ENCODE data around the gene CBX2.
"Not testable (repeated sequence)": the region's sequence is repeated elsewhere in the genome, so short reads cannot be mapped to it uniquely, and the experiment has no call there.

Gene CBX2

GRCh38 chr17:79760197-79760906, 17.6 kb upstream of the CBX2 start:
- no peak overlapping the region for H3K4me3 ChIP-seq (ENCODE audit: low read length)
- no peak overlapping the region for H3K9ac ChIP-seq (ENCODE audit: low read length)
- H3K27me3 ChIP-seq (ENCODE audit: control insufficient read depth, insufficient read depth, low read length): peaks cover 3% of the 10 kb centered on the region
- no peak overlapping the region for H3K27ac ChIP-seq (ENCODE audit: low read depth, low read length)
- no peaks in the 10 kb centered on the region for H3K36me3 ChIP-seq (ENCODE audit: control insufficient read depth, insufficient read depth, low read length)
- H3K4me1 ChIP-seq (ENCODE audit: control insufficient read depth, insufficient read depth, low read length): no peaks in the 10 kb centered on the region

DNA sequence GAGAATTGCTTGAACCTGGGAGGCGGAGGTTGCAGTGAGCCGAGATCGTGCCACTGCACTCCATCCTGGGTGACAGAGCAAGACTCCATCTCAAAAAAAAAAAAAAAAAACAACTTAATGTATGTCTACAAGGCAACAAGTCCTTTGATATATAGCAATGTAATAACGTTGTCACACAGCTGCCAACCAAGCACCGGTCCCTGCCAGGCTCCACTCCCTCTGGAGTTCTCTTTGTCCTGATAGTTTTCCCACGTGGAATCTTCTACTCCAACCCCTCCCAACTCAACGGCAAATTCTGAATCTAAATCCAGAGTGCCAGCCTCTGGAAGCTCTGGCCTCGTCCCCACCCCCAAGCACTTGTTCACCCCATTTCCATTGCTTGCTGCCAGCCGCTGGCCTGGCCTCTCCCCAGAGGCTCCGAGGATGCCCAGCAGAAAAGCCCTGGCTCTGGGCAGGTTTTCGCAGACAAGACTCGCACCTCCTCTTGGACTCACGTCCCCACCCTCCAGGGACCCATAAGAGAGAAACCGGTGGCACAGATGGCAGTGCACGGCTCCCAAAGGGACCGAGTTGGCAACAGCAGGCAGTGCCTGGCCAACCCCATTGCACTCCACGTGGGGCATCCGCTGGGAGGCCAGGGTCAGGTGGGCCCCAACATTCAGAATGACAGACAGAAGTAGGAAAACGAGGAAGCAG, 15.9 kb upstream of the CBX2 start:
- H3K27me3 ChIP-seq (ENCODE audit: control insufficient read depth, insufficient read depth, low read length): no peaks in the 10 kb centered on the region
- H3K9ac ChIP-seq (ENCODE audit: low read length): no peak overlapping the region
- H3K4me1 ChIP-seq (ENCODE audit: control insufficient read depth, insufficient read depth, low read length): no peaks in the 10 kb centered on the region
- no peak overlapping the region for H3K27ac ChIP-seq (ENCODE audit: low read depth, low read length)
- H3K4me3 ChIP-seq (ENCODE audit: low read length): no peak overlapping the region
- no peaks in the 10 kb centered on the region for H3K36me3 ChIP-seq (ENCODE audit: control insufficient read depth, insufficient read depth, low read length)

- H3K27ac ChIP-seq (ENCODE audit: low read depth, low read length): no peak overlapping the region
- no peak overlapping the region for H3K9ac ChIP-seq (ENCODE audit: low read length)
- no peaks in the 10 kb centered on the region for H3K27me3 ChIP-seq (ENCODE audit: control insufficient read depth, insufficient read depth, low read length)
- no peaks in the 10 kb centered on the region for H3K36me3 ChIP-seq (ENCODE audit: control insufficient read depth, insufficient read depth, low read length)
- H3K4me1 ChIP-seq (ENCODE audit: control insufficient read depth, insufficient read depth, low read length): no peaks in the 10 kb centered on the region
- H3K4me3 ChIP-seq (ENCODE audit: low read length): no peak overlapping the region
These were observed 12.2 kb upstream of the CBX2 start for GRCh38 chr17:79765708-79766107.

- Histone ChIP-seq H3K4me3 (ENCODE audit: low read length) (no peak overlapping the region), H3K4me1 (ENCODE audit: control insufficient read depth, insufficient read depth, low read length) (no peaks in the 10 kb centered on the region), H3K36me3 (ENCODE audit: control insufficient read depth, insufficient read depth, low read length) (no peaks in the 10 kb centered on the region), H3K27ac (ENCODE audit: low read depth, low read length) (no peak overlapping the region), H3K27me3 (ENCODE audit: control insufficient read depth, insufficient read depth, low read length) (peaks cover 5% of the 10 kb centered on the region), H3K9ac (ENCODE audit: low read length) (no peak overlapping the region)
These were observed 8.1 kb upstream of the CBX2 start for GRCh38 chr17:79769570-79770506.

DNA sequence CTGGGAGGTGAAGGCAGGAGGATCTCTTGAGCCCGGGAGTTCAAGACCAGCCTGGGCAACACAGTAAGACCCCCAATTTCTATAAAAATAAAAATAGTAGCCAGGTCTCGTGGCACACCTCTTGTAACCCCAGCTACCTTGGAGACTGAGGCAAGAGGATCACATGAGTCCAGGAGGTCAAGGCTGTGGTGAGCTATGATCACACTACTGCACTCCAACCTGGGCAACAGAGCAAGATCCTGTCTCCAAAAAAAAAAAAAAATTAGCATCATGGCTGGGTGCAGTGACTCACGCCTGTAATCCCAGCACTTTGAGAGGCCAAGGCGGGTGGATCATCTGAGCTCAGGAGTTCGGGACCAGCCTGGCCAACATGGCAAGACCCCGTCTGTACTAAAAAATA, 6.7 kb upstream of the CBX2 start:
- Histone ChIP-seq H3K27ac (ENCODE audit: low read depth, low read length) (no peak overlapping the region), H3K9ac (ENCODE audit: low read length) (no peak overlapping the region), H3K4me1 (ENCODE audit: control insufficient read depth, insufficient read depth, low read length) (no peaks in the 10 kb centered on the region), H3K4me3 (ENCODE audit: low read length) (no peak overlapping the region), H3K27me3 (ENCODE audit: control insufficient read depth, insufficient read depth, low read length) (peaks cover 12% of the 10 kb centered on the region), H3K36me3 (ENCODE audit: control insufficient read depth, insufficient read depth, low read length) (no peaks in the 10 kb centered on the region)

- H3K27me3 ChIP-seq (ENCODE audit: control insufficient read depth, insufficient read depth, low read length): peaks cover 14% of the 10 kb centered on the region
- H3K4me3 ChIP-seq (ENCODE audit: low read length); H3K9ac ChIP-seq (ENCODE audit: low read length); H3K27ac ChIP-seq (ENCODE audit: low read depth, low read length); H3K36me3 ChIP-seq (ENCODE audit: control insufficient read depth, insufficient read depth, low read length); H3K4me1 ChIP-seq (ENCODE audit: control insufficient read depth, insufficient read depth, low read length): not testable (repeated sequence)
These were observed 5.2 kb upstream of the CBX2 start for GRCh38 chr17:79772726-79773125.

DNA sequence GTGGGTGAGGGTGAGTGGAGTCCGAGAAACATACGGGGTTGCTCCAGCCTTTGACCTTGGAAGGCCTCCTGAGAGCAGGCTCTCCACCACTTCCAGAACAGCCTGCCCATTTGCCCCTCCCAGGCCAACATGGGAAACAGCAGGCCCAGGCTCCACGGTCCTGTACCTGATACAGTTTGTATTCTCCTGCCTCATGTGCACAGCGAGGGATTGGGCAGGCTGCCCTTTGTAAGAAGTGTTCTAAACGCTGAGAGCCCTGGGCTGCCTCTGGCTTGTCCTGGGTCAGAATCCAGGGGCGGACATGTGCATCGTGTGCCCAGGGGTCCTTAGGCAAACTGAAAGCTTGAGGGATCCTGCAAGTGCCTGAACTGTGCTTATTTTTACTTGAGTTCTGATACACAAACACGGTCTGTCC, 3.4 kb upstream of the CBX2 start:
- Histone ChIP-seq H3K36me3 (ENCODE audit: control insufficient read depth, insufficient read depth, low read length) (no peaks in the 10 kb centered on the region), H3K4me1 (ENCODE audit: control insufficient read depth, insufficient read depth, low read length) (no peaks in the 10 kb centered on the region), H3K27ac (ENCODE audit: low read depth, low read length) (no peak overlapping the region), H3K4me3 (ENCODE audit: low read length) (no peak overlapping the region), H3K27me3 (ENCODE audit: control insufficient read depth, insufficient read depth, low read length) (peaks cover 21% of the 10 kb centered on the region), H3K9ac (ENCODE audit: low read length) (no peak overlapping the region)

GRCh38 chr17:79775632-79776031, 2.3 kb upstream of the CBX2 start:
- Histone ChIP-seq H3K4me1 (ENCODE audit: control insufficient read depth, insufficient read depth, low read length) (no peaks in the 10 kb centered on the region), H3K27me3 (ENCODE audit: control insufficient read depth, insufficient read depth, low read length) (peaks cover 24% of the 10 kb centered on the region), H3K27ac (ENCODE audit: low read depth, low read length) (no peak overlapping the region), H3K36me3 (ENCODE audit: control insufficient read depth, insufficient read depth, low read length) (no peaks in the 10 kb centered on the region), H3K4me3 (ENCODE audit: low read length) (no peak overlapping the region), H3K9ac (ENCODE audit: low read length) (no peak overlapping the region)

GRCh38 chr17:79776376-79777119, 1.4 kb upstream of the CBX2 start:
- no peaks in the 10 kb centered on the region for H3K36me3 ChIP-seq (ENCODE audit: control insufficient read depth, insufficient read depth, low read length)

GRCh38 chr17:79777120-79777893, 641 bp upstream of the CBX2 start:
- Histone ChIP-seq H3K27me3 (ENCODE audit: control insufficient read depth, insufficient read depth, low read length) (peaks cover 25% of the 10 kb centered on the region), H3K9ac (ENCODE audit: low read length) (no peak overlapping the region), H3K4me1 (ENCODE audit: control insufficient read depth, insufficient read depth, low read length) (no peaks in the 10 kb centered on the region), H3K4me3 (ENCODE audit: low read length) (peak overlapping the region; percentile 54), H3K27ac (ENCODE audit: low read depth, low read length) (no peak overlapping the region), H3K36me3 (ENCODE audit: control insufficient read depth, insufficient read depth, low read length) (no peaks in the 10 kb centered on the region)

More at GRCh38 chr17:79776376-79777119, 1.4 kb upstream of the CBX2 start:
- no peaks in the 10 kb centered on the region for H3K4me1 ChIP-seq (ENCODE audit: control insufficient read depth, insufficient read depth, low read length)
- H3K9ac ChIP-seq (ENCODE audit: low read length): no peak overlapping the region
- no peak overlapping the region for H3K27ac ChIP-seq (ENCODE audit: low read depth, low read length)
- no peak overlapping the region for H3K4me3 ChIP-seq (ENCODE audit: low read length)
- peaks cover 25% of the 10 kb centered on the region for H3K27me3 ChIP-seq (ENCODE audit: control insufficient read depth, insufficient read depth, low read length)

DNA sequence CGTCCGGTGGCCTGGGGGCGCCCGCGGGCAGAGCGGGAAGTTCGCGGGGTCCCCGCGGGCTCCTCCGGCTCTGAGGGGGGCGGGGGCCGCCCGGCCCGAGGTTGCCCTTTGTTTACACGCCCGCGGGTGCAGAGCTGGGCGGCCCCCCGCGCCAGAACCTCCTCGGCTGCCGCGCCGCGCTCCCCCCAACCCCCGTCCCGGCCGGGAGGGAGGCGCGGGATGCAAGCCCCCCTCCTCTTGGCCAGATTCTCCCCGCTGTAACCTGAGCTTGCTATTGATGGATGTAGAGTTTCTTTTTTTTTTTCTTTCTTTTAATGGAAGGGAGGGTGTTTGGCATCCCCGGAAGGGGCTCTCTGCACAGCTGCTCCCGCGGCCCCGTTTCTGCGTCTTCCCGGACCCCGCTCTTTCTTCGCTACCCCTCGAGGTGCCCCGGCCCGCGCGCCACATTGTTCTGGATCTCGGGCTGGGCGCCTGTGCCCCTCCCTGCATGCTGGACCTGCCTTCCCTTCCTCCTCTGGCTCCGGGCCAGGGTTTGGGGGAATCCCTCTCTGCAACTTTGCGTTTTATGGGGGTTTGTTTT, 646 bp downstream of the CBX2 start:
- Histone ChIP-seq H3K27me3 (ENCODE audit: control insufficient read depth, insufficient read depth, low read length) (peaks cover 28% of the 10 kb centered on the region), H3K27ac (ENCODE audit: low read depth, low read length) (no peak overlapping the region), H3K36me3 (ENCODE audit: control insufficient read depth, insufficient read depth, low read length) (no peaks in the 10 kb centered on the region), H3K9ac (ENCODE audit: low read length) (no peak overlapping the region), H3K4me1 (ENCODE audit: control insufficient read depth, insufficient read depth, low read length) (no peaks in the 10 kb centered on the region), H3K4me3 (ENCODE audit: low read length) (peak overlapping the region; percentile 19)

All from rectal smooth muscle tissue (tissue), 1 donor.